GM12875 (cell line): Measurements from ENCODE around the gene WDR37.
"Not testable (repeated sequence)": the region's sequence is repeated elsewhere in the genome, so short reads cannot be mapped to it uniquely, and the experiment has no call there.

Source experiments
- H3K4me3 ChIP-seq: one replicate; pipeline ENCODE4 v1.5.1; 2011; ENCODE audit warnings: low read depth, low read length, control low read depth
- CTCF ChIP-seq: IDR thresholded peaks from 2 replicates; pipeline ENCODE4 v1.5.1; 2011; ENCODE audit warnings: low read depth, mild to moderate bottlenecking, control low read depth, inconsistent platforms, low read length, moderate library complexity, borderline replicate concordance; ENCODE audit not compliant: insufficient read depth

Gene WDR37

GRCh38 chr10:1058017-1058416 lies 1.8 kb downstream of the WDR37 start:
- no peak for TF ChIP-seq CTCF
- H3K4me3 ChIP-seq = no peak overlapping the region

GRCh38 chr10:1059902-1060301 lies 3.7 kb downstream of the WDR37 start:
- no peak for TF ChIP-seq CTCF
- H3K4me3 ChIP-seq = no peak overlapping the region

- H3K4me3 ChIP-seq = no peak overlapping the region
- TF ChIP-seq CTCF = no peak
These were observed 6.0 kb downstream of the WDR37 start for GRCh38 chr10:1061930-1062774.

- no peak for TF ChIP-seq CTCF
- H3K4me3 ChIP-seq = no peak overlapping the region
These were observed 7.2 kb downstream of the WDR37 start for GRCh38 chr10:1063232-1063865.

- TF ChIP-seq CTCF = no peak
- no peak overlapping the region for H3K4me3 ChIP-seq
These were observed 8.7 kb downstream of the WDR37 start for GRCh38 chr10:1064964-1065247.

- H3K4me3 ChIP-seq = not testable (repeated sequence)
These were observed 10.5 kb downstream of the WDR37 start for GRCh38 chr10:1066734-1067133.

GRCh38 chr10:1068380-1069361 lies 12.5 kb downstream of the WDR37 start:
- no peak overlapping the region for H3K4me3 ChIP-seq
- no peak for TF ChIP-seq CTCF
